ENCODE data around the gene PHTF2. TPM values are rescaled to one million over a fixed set of nuclear protein-coding genes. Genes with fewer than 3 reads are reported as not detected.
"Not testable (repeated sequence)": the region's sequence is repeated elsewhere in the genome, so short reads cannot be mapped to it uniquely, and the experiment has no call there.

The PHTF2 gene
- total RNA-seq, 2 experiments from 2014 or later, result 25.2 to 25.4 TPM

GRCh38 chr7:77783111-77783510 lies 15.5 kb upstream of the PHTF2 start:
- H3K4me1 Mint-ChIP-seq (ENCODE audit: low read depth), result no peaks in the 10 kb centered on the region
- no peak overlapping the region for H3K4me3 Mint-ChIP-seq
- H3K27me3 Mint-ChIP-seq, result no peaks in the 10 kb centered on the region
- ChIA-PET CTCF (interaction anchor here (0.6 kb wide), 1 partner anchor 158 kb away, joined by 3 read pairs; no protein-coding TSS in a partner anchor), POLR2A (no interaction called here)
- ATAC-seq (no peak), DNase-seq (no peak)
- H3K27ac Mint-ChIP-seq, result no peak overlapping the region
- TF ChIP-seq CTCF (IDR thresholded peaks at IDR 0.05), result no peak
- H3K36me3 Mint-ChIP-seq (ENCODE audit: low read depth), result peaks cover 48% of the 10 kb centered on the region
- intact Hi-C loops (cut with micrococcal nuclease), result no loop called here
- H3K9me3 Mint-ChIP-seq, result peaks cover 3% of the 10 kb centered on the region

- POLR2A ChIA-PET, result no interaction called here
- H3K27me3 Mint-ChIP-seq, result no peaks in the 10 kb centered on the region
- CTCF ChIA-PET, result interaction anchor here (0.6 kb wide), 1 partner anchor 158 kb away, joined by 3 read pairs; no protein-coding TSS in a partner anchor
- H3K9me3 Mint-ChIP-seq, result peaks cover 3% of the 10 kb centered on the region
- intact Hi-C loops (cut with micrococcal nuclease), result no loop called here
- TF ChIP-seq CTCF (IDR thresholded peaks at IDR 0.05), result no peak
- H3K36me3 Mint-ChIP-seq (ENCODE audit: low read depth), result peaks cover 45% of the 10 kb centered on the region
- no peak for ATAC-seq
- H3K4me3 Mint-ChIP-seq, result no peak overlapping the region
- no peak overlapping the region for H3K27ac Mint-ChIP-seq
- H3K4me1 Mint-ChIP-seq (ENCODE audit: low read depth), result peaks cover under 1% of the 10 kb centered on the region
- no peak for DNase-seq
Measured at GRCh38 chr7:77783545-77783944, 15.0 kb upstream of the PHTF2 start.

GRCh38 chr7:77784426-77784825 lies 14.1 kb upstream of the PHTF2 start:
- intact Hi-C loops (cut with micrococcal nuclease); POLR2A ChIA-PET; H3K4me3 Mint-ChIP-seq; H3K9me3 Mint-ChIP-seq; H3K27ac Mint-ChIP-seq; H3K4me1 Mint-ChIP-seq (ENCODE audit: low read depth); CTCF ChIA-PET; ATAC-seq; H3K27me3 Mint-ChIP-seq; DNase-seq: not testable (repeated sequence)
- peaks cover 47% of the 10 kb centered on the region for H3K36me3 Mint-ChIP-seq (ENCODE audit: low read depth)

GRCh38 chr7:77786018-77786417 lies 12.6 kb upstream of the PHTF2 start:
- intact Hi-C loops (cut with micrococcal nuclease), result no loop called here
- Mint-ChIP-seq H3K27me3 (no peaks in the 10 kb centered on the region), H3K9me3 (peaks cover 3% of the 10 kb centered on the region), H3K27ac (no peak overlapping the region), H3K4me3 (no peak overlapping the region), H3K4me1 (ENCODE audit: low read depth) (peaks cover 3% of the 10 kb centered on the region), H3K36me3 (ENCODE audit: low read depth) (peaks cover 43% of the 10 kb centered on the region)
- ATAC-seq (no peak), DNase-seq (no peak)
- CTCF ChIA-PET, result no interaction called here
- POLR2A ChIA-PET, result no interaction called here
- no peak for TF ChIP-seq CTCF (IDR thresholded peaks at IDR 0.05)

GRCh38 chr7:77786741-77787140 lies 11.8 kb upstream of the PHTF2 start:
- Mint-ChIP-seq H3K36me3 (ENCODE audit: low read depth) (peaks cover 43% of the 10 kb centered on the region), H3K4me3 (no peak overlapping the region), H3K27me3 (no peaks in the 10 kb centered on the region), H3K27ac (no peak overlapping the region), H3K9me3 (peaks cover 3% of the 10 kb centered on the region), H3K4me1 (ENCODE audit: low read depth) (peaks cover 3% of the 10 kb centered on the region)
- intact Hi-C loops (cut with micrococcal nuclease), result no loop called here
- TF ChIP-seq CTCF (IDR thresholded peaks at IDR 0.05), result no peak
- DNase-seq (no peak), ATAC-seq (no peak)
- POLR2A ChIA-PET, result interaction anchor here (0.7 to 1.6 kb wide), 2 partner anchors 12 to 55 kb away, joined by 3 to 4 read pairs; partner anchors contain the start of genes PHTF2 and TMEM60
- CTCF ChIA-PET, result no interaction called here
